Measurements from ENCODE around the gene SMURF2. TPM values are rescaled to one million over a fixed set of nuclear protein-coding genes. Genes with fewer than 3 reads are reported as not detected.

SMURF2 gene
- total and polyA plus RNA-seq, 9 of the 15 experiments (the other 6 are each of a cell fraction or from before 2014, with no cell fraction given): 3.8 to 22.0 (median 14.8) TPM

DNA sequence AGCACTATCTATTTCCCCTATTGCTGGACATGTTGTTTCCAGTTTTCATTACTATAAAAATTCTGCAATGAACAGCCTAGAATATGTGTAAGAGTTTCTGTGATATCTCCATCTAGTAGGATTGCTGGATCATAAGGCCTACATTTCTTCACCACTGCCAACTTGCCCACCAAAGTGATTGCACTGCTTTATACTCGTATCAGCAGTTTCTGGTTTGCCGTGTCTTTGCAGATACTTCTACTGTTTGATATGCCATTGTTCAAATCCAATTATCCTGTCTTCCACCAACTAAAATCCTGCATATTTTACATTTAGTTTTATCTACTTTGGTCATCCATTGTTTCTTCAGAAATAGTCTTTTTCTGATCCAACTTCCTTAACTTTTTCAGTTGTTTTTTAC, 134.2 kb downstream of the SMURF2 start:
- CTCF ChIA-PET (ENCODE audit: low intra/inter-chr PET ratio): no interaction called here
- in situ Hi-C loops (cut with MboI): loop anchor here (5.0 kb wide), 1 partner anchor 119 kb away; no protein-coding TSS in a partner anchor
- no peak overlapping the region for H3K27ac ChIP-seq (ENCODE audit: extremely low read depth, low read depth, low read length)
- no peak for ATAC-seq
- WGBS (ENCODE audit: insufficient coverage, low coverage, missing lambda C conversion rate): 94% methylated on average over 2 of the region's 2 CpGs
- FAIRE-seq: no peak
- H3K27me3 ChIP-seq (ENCODE audit: control insufficient read depth in 2 of 2, insufficient read depth in 2 of 2, low read length in 2 of 2): no peaks in the 10 kb centered on the region
- H3K36me3 ChIP-seq (ENCODE audit: control insufficient read depth, insufficient read depth, low read length): peaks cover 97% of the 10 kb centered on the region
- no peaks in the 10 kb centered on the region for H4K20me1 ChIP-seq (replicated peaks; ENCODE audit: control insufficient read depth, insufficient read depth, low read length)
- H2AFZ ChIP-seq (ENCODE audit: low read depth, low read length): no peak overlapping the region
- DNase-seq (ENCODE audit: extremely low read depth in 1 of 4, low spot score in 3 of 4): no peak
- no peak overlapping the region for H3K9ac ChIP-seq (ENCODE audit: insufficient read depth in 1 of 2, low read depth in 2 of 2, low read length in 2 of 2)
- TF ChIP-seq HMG20B (CRISPR knock-in tag; IDR thresholded peaks at IDR 0.05) (no peak), ZNF316 (IDR thresholded peaks at IDR 0.05) (peak; percentile 53)
- H3K79me2 ChIP-seq (ENCODE audit: control insufficient read depth, insufficient read depth, low read length): no peaks in the 10 kb centered on the region
- H3K4me3 ChIP-seq: no peak overlapping the region
- intact Hi-C loops (cut with micrococcal nuclease): no loop called here
- no peaks in the 10 kb centered on the region for H3K9me1 ChIP-seq (ENCODE audit: control insufficient read depth, insufficient read depth, low read length)
- no peaks in the 10 kb centered on the region for H3K9me3 ChIP-seq (replicated peaks; ENCODE audit: control insufficient read depth, insufficient read depth, low read depth, low read length)
- POLR2A ChIA-PET: interaction anchor here (0.8 to 1.5 kb wide), 4 partner anchors 8 to 535 kb away, joined by 3 to 6 read pairs (median 4); no protein-coding TSS in a partner anchor
- H3K4me2 ChIP-seq (ENCODE audit: insufficient read depth, low read length): no peak overlapping the region
- no peaks in the 10 kb centered on the region; a peak in 1 of 5 replicates for H3K4me1 ChIP-seq (replicated peaks in 1 of 2; ENCODE audit: control insufficient read depth in 2 of 2, insufficient read depth in 2 of 2, low read length in 2 of 2)
- no TSS peak for BruUV-seq (replicated peaks)

DNA sequence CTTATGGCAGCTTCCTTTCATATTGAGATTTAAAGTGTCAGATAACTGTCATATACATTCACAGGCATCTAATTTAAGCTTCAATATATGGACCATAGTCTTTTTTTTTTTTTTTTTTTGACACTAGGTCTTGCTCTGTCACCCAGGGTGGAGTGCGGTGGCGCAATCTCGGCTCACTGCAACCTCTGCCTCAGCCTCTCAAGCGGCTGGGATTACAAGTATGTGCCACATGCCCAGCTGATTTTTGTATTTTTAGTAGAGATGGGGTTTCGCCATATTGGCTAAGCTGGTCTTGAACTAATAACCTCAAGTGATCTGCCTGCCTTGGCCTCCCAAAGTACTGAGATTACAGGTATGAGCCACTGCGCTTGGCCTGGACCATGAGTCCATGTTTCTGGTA, 141.7 kb downstream of the SMURF2 start:
- Histone ChIP-seq H3K4me3 (no peak overlapping the region), H3K79me2 (ENCODE audit: control insufficient read depth, insufficient read depth, low read length) (peaks cover 8% of the 10 kb centered on the region; the same call in 1 of the 3 replicates), H3K36me3 (ENCODE audit: control insufficient read depth, insufficient read depth, low read length) (peaks cover 93% of the 10 kb centered on the region), H3K4me2 (ENCODE audit: insufficient read depth, low read length) (no peak overlapping the region), H3K9me3 (replicated peaks; ENCODE audit: control insufficient read depth, insufficient read depth, low read depth, low read length) (no peaks in the 10 kb centered on the region), H3K4me1 (replicated peaks in 1 of 2; ENCODE audit: control insufficient read depth in 2 of 2, insufficient read depth in 2 of 2, low read length in 2 of 2) (no peaks in the 10 kb centered on the region), H3K9ac (ENCODE audit: insufficient read depth in 1 of 2, low read depth in 2 of 2, low read length in 2 of 2) (no peak overlapping the region), H2AFZ (ENCODE audit: low read depth, low read length) (no peak overlapping the region), H3K9me1 (ENCODE audit: control insufficient read depth, insufficient read depth, low read length) (peaks cover 2% of the 10 kb centered on the region), H3K27me3 (ENCODE audit: control insufficient read depth in 2 of 2, insufficient read depth in 2 of 2, low read length in 2 of 2) (no peaks in the 10 kb centered on the region), H3K27ac (ENCODE audit: extremely low read depth, low read depth, low read length) (no peak overlapping the region), H4K20me1 (replicated peaks; ENCODE audit: control insufficient read depth, insufficient read depth, low read length) (no peaks in the 10 kb centered on the region)
- 97% methylated on average over 5 of the region's 6 CpGs for WGBS (ENCODE audit: insufficient coverage, low coverage, missing lambda C conversion rate)
- ChIA-PET CTCF (ENCODE audit: low intra/inter-chr PET ratio) (interaction anchor here (0.6 kb wide), 1 partner anchor 102 kb away, joined by 3 read pairs; no protein-coding TSS in a partner anchor), POLR2A (interaction anchor here (0.6 to 2.7 kb wide), 8 partner anchors 8 to 297 kb away, joined by 3 to 15 read pairs (median 4); partner anchors contain the start of gene CEP95)
- no TSS peak for BruUV-seq (replicated peaks)
- ATAC-seq (no peak), DNase-seq (ENCODE audit: extremely low read depth in 1 of 4, low spot score in 3 of 4) (no peak), FAIRE-seq (no peak)
- intact Hi-C loops (cut with micrococcal nuclease): no loop called here
- in situ Hi-C loops (cut with MboI): no loop called here
- TF ChIP-seq, protein P1, sequence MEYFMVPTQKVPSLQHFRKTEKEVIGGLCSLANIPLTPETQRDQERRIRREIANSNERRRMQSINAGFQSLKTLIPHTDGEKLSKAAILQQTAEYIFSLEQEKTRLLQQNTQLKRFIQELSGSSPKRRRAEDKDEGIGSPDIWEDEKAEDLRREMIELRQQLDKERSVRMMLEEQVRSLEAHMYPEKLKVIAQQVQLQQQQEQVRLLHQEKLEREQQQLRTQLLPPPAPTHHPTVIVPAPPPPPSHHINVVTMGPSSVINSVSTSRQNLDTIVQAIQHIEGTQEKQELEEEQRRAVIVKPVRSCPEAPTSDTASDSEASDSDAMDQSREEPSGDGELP (CRISPR knock-in tag; IDR thresholded peaks at IDR 0.05; ENCODE audit: borderline replicate concordance): no peak
- TF ChIP-seq SLC30A9 (CRISPR knock-in tag; IDR thresholded peaks at IDR 0.05) (no peak), MXI1 (IDR thresholded peaks at IDR 0.05; ENCODE audit: low read depth, low read length) (no peak)
- TF ChIP-seq, protein P2, sequence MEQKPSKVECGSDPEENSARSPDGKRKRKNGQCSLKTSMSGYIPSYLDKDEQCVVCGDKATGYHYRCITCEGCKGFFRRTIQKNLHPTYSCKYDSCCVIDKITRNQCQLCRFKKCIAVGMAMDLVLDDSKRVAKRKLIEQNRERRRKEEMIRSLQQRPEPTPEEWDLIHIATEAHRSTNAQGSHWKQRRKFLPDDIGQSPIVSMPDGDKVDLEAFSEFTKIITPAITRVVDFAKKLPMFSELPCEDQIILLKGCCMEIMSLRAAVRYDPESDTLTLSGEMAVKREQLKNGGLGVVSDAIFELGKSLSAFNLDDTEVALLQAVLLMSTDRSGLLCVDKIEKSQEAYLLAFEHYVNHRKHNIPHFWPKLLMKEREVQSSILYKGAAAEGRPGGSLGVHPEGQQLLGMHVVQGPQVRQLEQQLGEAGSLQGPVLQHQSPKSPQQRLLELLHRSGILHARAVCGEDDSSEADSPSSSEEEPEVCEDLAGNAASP (IDR thresholded peaks at IDR 0.05): no peak

All from K562 (cell line).